Large intestine (tissue), 3 donors: ENCODE data around the gene TMEM51. TPM values are rescaled to one million over a fixed set of nuclear protein-coding genes. Genes with fewer than 3 reads are reported as not detected.

Source experiments
- DNase-seq, 2 donors: peaks; one replicate each; pipeline versions ENCODE4 v3.0.0 to v3.0.0-alpha.2; 2013
- H3K27ac ChIP-seq: one replicate; pipeline ENCODE4 v1.5.1; 2013; ENCODE audit warnings: low read length
- H3K27me3 ChIP-seq: 2 replicates; pipeline ENCODE4 v1.6.1; 2013; ENCODE audit warnings: low read length; ENCODE audit not compliant: control insufficient read depth, insufficient read depth
- H3K36me3 ChIP-seq: 2 replicates; pipeline ENCODE4 v1.6.1; 2013; ENCODE audit warnings: low read length; ENCODE audit not compliant: control insufficient read depth, insufficient read depth
- H3K4me1 ChIP-seq: one replicate; pipeline ENCODE4 v1.6.1; 2013; ENCODE audit warnings: low read length; ENCODE audit not compliant: control insufficient read depth, insufficient read depth
- H3K4me3 ChIP-seq: one replicate; pipeline ENCODE4 v1.5.1; 2013; ENCODE audit warnings: low read length
- H3K9me3 ChIP-seq: one replicate; pipeline ENCODE4 v1.6.1; 2013; ENCODE audit warnings: mild to moderate bottlenecking, low read depth, low read length, moderate library complexity; ENCODE audit not compliant: control insufficient read depth
- WGBS: methylation state at CpG from one replicate; pipeline ENCODE4 v1.1.5; 2013; ENCODE audit warnings: low lambda C conversion rate; ENCODE audit not compliant: insufficient coverage; 5-methylcytosine and 5-hydroxymethylcytosine counted together
- polyA plus RNA-seq: library from polyadenylated mRNA; unstranded; fragments of 120-200 nt; gene quantifications from one replicate; pipeline ENCODE4 v1.2.1, GENCODE V29; 2013

TMEM51 gene
- polyA plus RNA-seq, 1 donor = 35.7 TPM

- DNase-seq = no peak
- no peaks in the 10 kb centered on the region for H3K9me3 ChIP-seq
- no peaks in the 10 kb centered on the region for H3K27me3 ChIP-seq
- H3K36me3 ChIP-seq = peaks cover 5% of the 10 kb centered on the region
- H3K4me1 ChIP-seq = no peaks in the 10 kb centered on the region
- no peak overlapping the region for H3K4me3 ChIP-seq
- WGBS = no CpG with 5 or more reads among the region's 17 CpGs
- H3K27ac ChIP-seq = no peak overlapping the region
Measured at GRCh38 chr1:15226388-15227255, 73.1 kb downstream of the TMEM51 start.

- Histone ChIP-seq H3K9me3 (no peaks in the 10 kb centered on the region), H3K36me3 (no peaks in the 10 kb centered on the region), H3K4me1 (no peaks in the 10 kb centered on the region), H3K27me3 (no peaks in the 10 kb centered on the region), H3K27ac (no peak overlapping the region), H3K4me3 (no peak overlapping the region)
- DNase-seq = peak in 1 of 2 donors; percentile 50
- WGBS = no CpG with 5 or more reads among the region's 4 CpGs
Measured at GRCh38 chr1:15229707-15230131, 76.2 kb downstream of the TMEM51 start.

GRCh38 chr1:15231714-15232201 lies 78.2 kb downstream of the TMEM51 start:
- Histone ChIP-seq H3K27ac (no peak overlapping the region), H3K4me1 (no peaks in the 10 kb centered on the region), H3K36me3 (no peaks in the 10 kb centered on the region), H3K4me3 (no peak overlapping the region), H3K27me3 (no peaks in the 10 kb centered on the region), H3K9me3 (no peaks in the 10 kb centered on the region)
- WGBS = no CpG with 5 or more reads among the region's 5 CpGs
- no peak for DNase-seq

GRCh38 chr1:15233689-15234088 lies 80.1 kb downstream of the TMEM51 start:
- Histone ChIP-seq H3K4me1 (no peaks in the 10 kb centered on the region), H3K36me3 (no peaks in the 10 kb centered on the region), H3K27me3 (no peaks in the 10 kb centered on the region), H3K27ac (no peak overlapping the region), H3K4me3 (no peak overlapping the region), H3K9me3 (no peaks in the 10 kb centered on the region)
- no peak for DNase-seq

GRCh38 chr1:15236321-15236721 lies 82.8 kb downstream of the TMEM51 start:
- DNase-seq = no peak
- no peaks in the 10 kb centered on the region for H3K9me3 ChIP-seq
- H3K27me3 ChIP-seq = no peaks in the 10 kb centered on the region
- no peak overlapping the region for H3K27ac ChIP-seq
- H3K36me3 ChIP-seq = no peaks in the 10 kb centered on the region
- no CpG with 5 or more reads among the region's 5 CpGs for WGBS
- no peak overlapping the region for H3K4me3 ChIP-seq
- no peaks in the 10 kb centered on the region for H3K4me1 ChIP-seq

- Histone ChIP-seq H3K36me3 (no peaks in the 10 kb centered on the region), H3K4me1 (no peaks in the 10 kb centered on the region), H3K4me3 (no peak overlapping the region), H3K27me3 (no peaks in the 10 kb centered on the region), H3K9me3 (no peaks in the 10 kb centered on the region), H3K27ac (no peak overlapping the region)
- WGBS = no CpG with 5 or more reads among the region's 9 CpGs
- DNase-seq = no peak
Measured at GRCh38 chr1:15236746-15237145, 83.2 kb downstream of the TMEM51 start.

- no peaks in the 10 kb centered on the region for H3K27me3 ChIP-seq
- H3K9me3 ChIP-seq = no peaks in the 10 kb centered on the region
- no peak overlapping the region for H3K4me3 ChIP-seq
- no peak overlapping the region for H3K27ac ChIP-seq
- no peak for DNase-seq
- no CpG with 5 or more reads among the region's 1 CpG for WGBS
- no peaks in the 10 kb centered on the region for H3K36me3 ChIP-seq
- H3K4me1 ChIP-seq = no peaks in the 10 kb centered on the region
Measured at GRCh38 chr1:15238789-15239188, 85.2 kb downstream of the TMEM51 start.

- no peaks in the 10 kb centered on the region for H3K36me3 ChIP-seq
- no peaks in the 10 kb centered on the region for H3K27me3 ChIP-seq
- H3K9me3 ChIP-seq = peaks cover 2% of the 10 kb centered on the region
- H3K4me1 ChIP-seq = peaks cover 4% of the 10 kb centered on the region
- 88% methylated on average over 3 of the region's 7 CpGs for WGBS
- H3K27ac ChIP-seq = peak overlapping the region; percentile 20
- DNase-seq = no peak
- H3K4me3 ChIP-seq = no peak overlapping the region
Measured at GRCh38 chr1:15242766-15243165, 89.2 kb downstream of the TMEM51 start.

- peaks cover 4% of the 10 kb centered on the region for H3K4me1 ChIP-seq
- no peak for DNase-seq
- no peak overlapping the region for H3K4me3 ChIP-seq
- peaks cover 3% of the 10 kb centered on the region for H3K27me3 ChIP-seq
- 80% methylated on average over 1 of the region's 10 CpGs for WGBS
- peaks cover 2% of the 10 kb centered on the region for H3K9me3 ChIP-seq
- no peaks in the 10 kb centered on the region for H3K36me3 ChIP-seq
- H3K27ac ChIP-seq = no peak overlapping the region
Measured at GRCh38 chr1:15243275-15244043, 89.9 kb downstream of the TMEM51 start.

- peaks cover 2% of the 10 kb centered on the region for H3K9me3 ChIP-seq
- H3K27me3 ChIP-seq = peaks cover 3% of the 10 kb centered on the region
- no peak overlapping the region for H3K27ac ChIP-seq
- no peaks in the 10 kb centered on the region for H3K36me3 ChIP-seq
- no peak overlapping the region for H3K4me3 ChIP-seq
- no peak for DNase-seq
- WGBS = no CpG with 5 or more reads among the region's 5 CpGs
- peaks cover 4% of the 10 kb centered on the region for H3K4me1 ChIP-seq
Measured at GRCh38 chr1:15244813-15245212, 91.3 kb downstream of the TMEM51 start.
